SU-DHL-6 (cell line): ENCODE measurements around the gene WDR41.

Experiments
- EZH2phosphoT487 ChIP-seq: fragments of 200-600 bp; sonication (generic), shearing (Covaris generic); conservative IDR thresholded peaks from 2 replicates; pipeline ENCODE4 v1.6.1; 2018; ENCODE audit warnings: mild to moderate bottlenecking, antibody characterized with exemption, low read length, moderate library complexity, mixed read lengths
- TF ChIP-seq, protein P1 (sequence below): fragments of 200-600 bp; sonication (generic); IDR thresholded peaks from one replicate; pipeline ENCODE4 v1.5.1; 2017; ENCODE audit warnings: antibody characterized with exemption, mild to moderate bottlenecking, low read length, moderate library complexity; ENCODE audit not compliant: insufficient read depth, poor library complexity, severe bottlenecking

DNA sequence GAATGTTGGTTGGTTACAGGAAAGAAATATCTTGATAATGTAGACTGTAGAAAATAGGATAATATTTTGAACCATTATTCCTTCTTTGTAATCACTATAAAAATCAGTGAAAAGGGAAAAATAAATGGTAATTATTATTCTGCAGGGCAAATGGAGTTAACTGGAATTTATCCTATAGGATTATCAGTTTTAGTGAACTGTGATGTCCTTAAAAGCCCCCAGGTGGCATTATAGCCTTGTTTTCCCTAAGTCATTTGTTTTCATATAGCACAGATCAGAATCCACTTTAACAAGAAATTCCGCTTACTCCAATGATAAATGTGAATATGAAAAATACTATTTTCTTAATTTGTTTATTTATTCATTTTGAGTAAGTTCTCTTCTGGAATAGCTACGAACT, 26.2 kb upstream of the WDR41 start:
- TF ChIP-seq, protein P1, sequence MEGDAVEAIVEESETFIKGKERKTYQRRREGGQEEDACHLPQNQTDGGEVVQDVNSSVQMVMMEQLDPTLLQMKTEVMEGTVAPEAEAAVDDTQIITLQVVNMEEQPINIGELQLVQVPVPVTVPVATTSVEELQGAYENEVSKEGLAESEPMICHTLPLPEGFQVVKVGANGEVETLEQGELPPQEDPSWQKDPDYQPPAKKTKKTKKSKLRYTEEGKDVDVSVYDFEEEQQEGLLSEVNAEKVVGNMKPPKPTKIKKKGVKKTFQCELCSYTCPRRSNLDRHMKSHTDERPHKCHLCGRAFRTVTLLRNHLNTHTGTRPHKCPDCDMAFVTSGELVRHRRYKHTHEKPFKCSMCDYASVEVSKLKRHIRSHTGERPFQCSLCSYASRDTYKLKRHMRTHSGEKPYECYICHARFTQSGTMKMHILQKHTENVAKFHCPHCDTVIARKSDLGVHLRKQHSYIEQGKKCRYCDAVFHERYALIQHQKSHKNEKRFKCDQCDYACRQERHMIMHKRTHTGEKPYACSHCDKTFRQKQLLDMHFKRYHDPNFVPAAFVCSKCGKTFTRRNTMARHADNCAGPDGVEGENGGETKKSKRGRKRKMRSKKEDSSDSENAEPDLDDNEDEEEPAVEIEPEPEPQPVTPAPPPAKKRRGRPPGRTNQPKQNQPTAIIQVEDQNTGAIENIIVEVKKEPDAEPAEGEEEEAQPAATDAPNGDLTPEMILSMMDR = no peak
- no peak for TF ChIP-seq EZH2phosphoT487
